ENCODE results near the gene ANKRD31.
A peak's percentile ranks its signal among the peaks of the same experiment; 100 is the strongest.
"Not testable (repeated sequence)": the region's sequence is repeated elsewhere in the genome, so short reads cannot be mapped to it uniquely, and the experiment has no call there.

Gene ANKRD31
- total RNA-seq: 1.4 to 2.6 reads per million in 2 experiments

GRCh38 chr5:75236322-75237316 lies at the start of gene ANKRD31:
Gene ANKRD31 (minus strand): TSS chr5:75236878. CDS start chr5:75236686, 192 bp downstream.
- DNase-seq (ENCODE audit: low read depth): peak; percentile 84

DNA sequence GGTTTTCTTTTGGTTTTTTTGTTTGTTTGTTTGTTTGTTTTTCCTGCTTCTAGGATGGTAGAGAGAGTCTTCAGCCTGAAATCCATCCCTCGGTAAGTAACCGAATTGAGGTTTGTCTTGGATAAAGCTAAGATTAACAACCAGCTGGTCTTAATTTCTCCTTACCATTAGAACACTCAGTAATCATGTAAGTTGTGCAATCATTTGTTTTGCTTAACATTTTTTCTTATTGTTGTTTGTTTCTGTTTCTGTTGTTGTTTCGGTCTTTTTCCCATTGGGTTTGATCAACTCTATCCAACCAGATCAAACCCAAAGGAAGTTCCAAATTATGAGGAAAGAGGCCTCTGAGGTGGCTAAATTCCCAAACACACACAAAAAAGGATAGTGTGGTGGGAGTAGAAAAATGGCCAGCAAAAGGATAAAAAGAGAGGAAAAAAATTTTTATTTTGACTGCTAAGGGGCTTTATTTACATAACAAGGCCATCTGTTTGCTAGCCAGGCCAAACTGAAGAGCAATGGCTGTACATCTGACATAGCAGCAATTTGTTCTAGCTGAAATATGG lies 49.6 kb upstream of the ANKRD31 start:
- DNase-seq (ENCODE audit: low read depth): no peak

DNA sequence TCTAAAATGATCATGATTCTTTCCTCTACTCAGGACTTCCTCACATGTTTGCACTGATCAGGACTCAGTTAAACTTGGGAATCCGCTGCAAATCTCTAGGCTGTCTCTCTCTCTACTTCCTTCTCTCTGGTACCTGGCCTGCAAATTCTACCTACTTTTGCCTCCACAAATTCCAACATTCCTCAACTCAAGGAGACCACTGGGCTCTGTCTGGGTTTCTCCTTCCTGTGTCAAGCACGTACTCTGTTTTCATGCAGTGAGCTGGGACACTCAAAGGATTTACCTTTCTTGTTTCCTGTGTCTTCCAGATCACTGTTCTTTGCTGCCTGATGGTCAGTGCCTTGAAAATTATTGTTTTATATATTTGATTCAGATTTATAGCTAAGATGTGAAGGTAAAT lies 45.9 kb upstream of the ANKRD31 start:
- no peak for DNase-seq (ENCODE audit: low read depth)

DNA sequence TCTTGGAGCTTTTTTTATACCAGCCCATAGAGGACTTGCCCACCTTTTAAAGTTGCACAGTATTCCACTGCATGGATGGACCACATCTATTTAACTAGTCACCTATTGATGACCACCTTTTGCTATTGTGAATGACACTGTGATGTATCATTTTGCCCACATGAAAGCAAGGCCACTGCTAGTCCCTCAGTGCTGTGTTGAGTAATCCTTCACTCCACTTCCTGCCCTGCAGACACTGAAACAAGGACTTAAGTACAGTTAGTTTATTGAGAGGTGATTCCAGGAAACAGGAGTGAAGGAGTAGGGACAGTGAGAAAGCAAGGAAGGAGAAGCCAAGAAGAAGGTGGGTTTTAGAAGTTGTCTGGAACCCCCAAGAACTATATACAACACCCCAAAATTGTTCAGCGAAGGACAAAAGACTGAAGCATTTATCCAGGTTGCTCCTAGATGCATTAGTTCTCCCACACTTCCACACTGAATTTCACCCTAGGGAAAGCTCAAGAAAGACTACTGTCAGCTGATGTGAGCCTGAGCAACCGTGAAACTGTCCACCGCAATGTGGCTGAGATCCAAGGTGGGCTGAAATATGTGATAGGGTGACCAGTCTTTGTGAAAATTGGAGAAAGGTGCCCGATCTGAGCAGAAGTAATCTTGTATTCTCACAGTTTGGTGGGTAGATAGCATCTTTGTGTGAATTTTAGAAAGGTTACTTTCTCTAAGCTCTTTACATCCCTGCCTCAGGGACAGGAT lies 45.2 kb upstream of the ANKRD31 start:
- no peak for DNase-seq (ENCODE audit: low read depth)

GRCh38 chr5:75279321-75279720 lies 42.6 kb upstream of the ANKRD31 start:
- DNase-seq (ENCODE audit: low read depth): no peak

DNA sequence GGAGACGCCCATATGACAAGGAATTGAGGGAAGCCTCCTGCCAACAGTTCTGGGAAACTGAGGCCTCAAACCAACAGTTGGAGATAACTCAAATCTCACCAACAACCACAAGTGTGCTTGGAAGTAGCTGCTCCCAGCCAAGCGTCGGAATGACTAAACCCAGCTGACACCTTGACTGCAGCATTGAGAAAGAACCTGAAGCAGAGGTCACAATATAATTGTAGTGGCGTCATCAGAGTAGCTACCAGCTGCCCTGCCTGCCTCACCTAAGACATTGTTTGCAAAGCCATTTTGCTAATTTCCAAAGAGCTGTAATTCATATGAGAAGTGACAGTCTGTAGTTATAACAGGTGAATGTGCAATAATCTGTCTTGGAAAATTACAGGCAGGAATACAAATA lies 40.8 kb upstream of the ANKRD31 start:
- no peak for DNase-seq (ENCODE audit: low read depth)

GRCh38 chr5:75275756-75276155 lies 39.1 kb upstream of the ANKRD31 start:
- no peak for DNase-seq (ENCODE audit: low read depth)

DNA sequence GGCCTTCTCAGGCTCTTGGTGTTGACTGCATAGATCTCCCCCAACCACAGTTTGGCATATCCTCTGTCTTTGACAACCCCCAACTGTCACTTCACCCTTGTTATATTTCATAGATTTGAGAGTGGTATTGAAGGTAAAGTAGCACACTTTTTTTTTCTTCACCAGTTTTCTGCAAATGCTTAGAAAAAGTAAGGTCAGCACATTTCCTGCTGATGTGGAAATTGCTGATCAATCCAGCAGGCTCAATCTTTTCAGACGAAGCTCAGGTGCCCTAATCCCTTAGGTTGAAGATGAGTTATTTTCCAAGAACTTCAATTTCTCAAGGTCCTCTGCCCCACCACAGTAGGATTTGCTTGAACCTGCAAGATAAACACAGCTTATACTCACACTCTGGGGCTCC lies 38.5 kb upstream of the ANKRD31 start:
- no peak for DNase-seq (ENCODE audit: low read depth)

GRCh38 chr5:75274486-75274885 lies 37.8 kb upstream of the ANKRD31 start:
- no peak for DNase-seq (ENCODE audit: low read depth)

DNA sequence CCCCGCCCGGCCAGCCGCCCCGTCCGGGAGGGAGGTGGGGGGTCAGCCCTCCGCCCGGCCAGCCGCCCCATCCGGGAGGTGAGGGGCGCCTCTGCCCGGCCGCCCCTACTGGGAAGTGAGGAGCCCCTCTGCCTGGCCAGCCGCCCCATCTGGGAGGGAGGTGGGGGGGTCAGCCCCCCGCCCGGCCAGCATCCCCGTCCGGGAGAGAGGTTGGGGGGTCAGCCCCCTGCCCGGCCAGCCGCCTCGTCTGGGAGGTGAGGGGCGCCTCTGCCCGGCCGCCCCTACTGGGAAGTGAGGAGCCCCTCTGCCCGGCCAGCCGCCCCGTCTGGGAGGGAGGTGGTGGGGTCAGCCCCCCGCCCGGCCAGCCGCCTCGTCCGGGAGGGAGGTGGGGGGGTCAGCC lies 33.9 kb upstream of the ANKRD31 start:
- not testable (repeated sequence) for DNase-seq (ENCODE audit: low read depth)

- DNase-seq (ENCODE audit: low read depth): no peak
Measured at GRCh38 chr5:75265731-75266130, 29.1 kb upstream of the ANKRD31 start.

- no peak for DNase-seq (ENCODE audit: low read depth)
Measured at GRCh38 chr5:75262271-75262670, 25.6 kb upstream of the ANKRD31 start.

GRCh38 chr5:75260708-75261107 lies 24.0 kb upstream of the ANKRD31 start:
- DNase-seq (ENCODE audit: low read depth): no peak

- DNase-seq (ENCODE audit: low read depth): not testable (repeated sequence)
Measured at GRCh38 chr5:75250452-75250851, 13.8 kb upstream of the ANKRD31 start.

DNA sequence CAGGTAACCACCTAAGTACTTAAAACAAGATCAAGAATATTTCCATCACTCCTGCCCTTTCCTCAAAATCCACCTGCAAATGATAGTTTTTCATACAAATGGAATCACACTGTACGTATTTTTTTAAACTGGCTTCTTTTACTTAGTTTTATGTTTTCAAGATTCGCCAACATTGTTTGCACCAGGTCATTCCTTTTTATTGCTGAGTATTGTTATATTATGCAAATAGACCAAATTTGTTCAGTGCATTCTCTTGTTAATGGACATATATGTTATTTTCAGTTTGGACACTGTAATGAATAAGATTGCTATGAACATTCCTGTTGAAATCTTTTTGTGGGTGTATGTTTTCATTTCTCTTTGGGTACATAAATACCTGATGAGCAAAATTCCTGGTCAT lies 8.3 kb upstream of the ANKRD31 start:
- DNase-seq (ENCODE audit: low read depth): no peak

GRCh38 chr5:75243510-75243909 lies 6.8 kb upstream of the ANKRD31 start:
- no peak for DNase-seq (ENCODE audit: low read depth)

GRCh38 chr5:75243100-75243499 lies 6.4 kb upstream of the ANKRD31 start:
- DNase-seq (ENCODE audit: low read depth): no peak

GRCh38 chr5:75242067-75242466 lies 5.4 kb upstream of the ANKRD31 start:
- DNase-seq (ENCODE audit: low read depth): no peak

DNA sequence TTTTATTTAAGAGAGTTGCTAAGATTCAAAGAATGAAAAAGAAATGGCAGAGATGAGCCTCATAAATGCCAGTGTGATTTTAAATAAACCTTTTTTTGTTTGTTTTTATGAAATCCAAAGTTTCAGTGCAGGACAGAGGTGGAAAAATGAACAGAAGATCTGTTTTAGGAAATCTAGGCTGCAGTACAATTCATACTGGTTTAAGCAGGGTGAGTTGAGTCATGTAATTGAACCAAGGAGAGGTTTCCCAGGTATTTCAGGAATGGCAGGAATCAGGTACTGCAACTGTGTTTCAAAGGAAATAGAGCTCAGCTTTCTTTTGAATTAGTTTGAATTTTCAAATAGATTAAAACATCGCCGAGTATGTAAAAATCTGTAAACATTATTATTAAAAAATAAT lies 3.0 kb upstream of the ANKRD31 start:
- DNase-seq (ENCODE audit: low read depth): no peak

- DNase-seq (ENCODE audit: low read depth): no peak
Measured at GRCh38 chr5:75235711-75236110, 967 bp downstream of the ANKRD31 start.

- no peak for DNase-seq (ENCODE audit: low read depth)
Measured at GRCh38 chr5:75234251-75234650, 2.4 kb downstream of the ANKRD31 start.

DNA sequence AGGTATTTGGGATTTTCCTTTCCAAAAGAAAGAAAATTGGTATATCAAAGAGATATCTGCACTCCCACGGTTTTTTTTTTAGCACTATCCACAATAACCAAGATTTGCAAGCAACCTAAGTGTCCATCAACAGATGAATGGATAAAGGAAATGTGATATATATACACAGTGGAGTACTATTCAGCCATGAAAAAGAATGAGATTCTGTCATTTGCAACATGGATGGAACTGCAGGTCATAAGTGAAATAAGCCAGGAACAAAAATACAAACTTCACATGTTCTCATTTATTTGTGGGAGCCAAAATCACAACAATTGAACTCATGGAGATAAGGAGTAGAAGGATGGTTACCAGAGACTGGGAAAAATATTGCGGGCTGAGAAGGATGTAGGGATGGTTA lies 9.8 kb downstream of the ANKRD31 start:
- DNase-seq (ENCODE audit: low read depth): no peak

DNA sequence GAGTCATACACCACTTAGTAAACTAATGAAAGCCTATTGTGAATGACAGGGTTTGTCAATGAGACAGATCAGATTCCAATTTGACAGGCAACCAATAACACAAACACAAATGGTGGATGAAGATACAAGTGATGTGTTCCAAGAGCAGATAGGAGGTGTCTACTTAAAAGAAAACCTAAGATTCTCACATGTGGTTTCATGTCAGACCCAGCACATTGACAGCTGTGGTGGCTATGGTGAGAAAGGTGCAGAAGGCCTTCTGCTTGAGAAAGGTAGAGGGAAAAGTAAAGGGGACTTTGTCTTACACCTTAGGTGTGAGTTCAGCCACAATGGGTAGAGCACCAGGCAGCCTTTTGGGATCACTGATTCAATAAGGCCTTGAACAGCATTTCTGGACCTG lies 11.2 kb downstream of the ANKRD31 start:
- no peak for DNase-seq (ENCODE audit: low read depth)

Measured in T follicular helper cell (primary cell).